Astrocyte of the cerebellum (primary cell): ENCODE data around the gene ATP5ME.

Experiments
- DNase-seq: peaks from one replicate; pipeline ENCODE4 v3.0.0-alpha.2; 2011; ENCODE audit warnings: low read depth
- H3K4me3 ChIP-seq: 2 replicates; pipeline ENCODE4 v1.5.1; 2011; ENCODE audit warnings: mild to moderate bottlenecking, low read depth, low read length, moderate library complexity
- CTCF ChIP-seq: IDR thresholded peaks from 2 replicates; pipeline ENCODE4 v1.5.1; 2012; ENCODE audit warnings: low read length, low read depth, moderate library complexity, mild to moderate bottlenecking; ENCODE audit errors: missing control alignments
- in situ Hi-C: cut with HindIII; loops from 2 replicates; pipeline ENCODE4 v1.10.0; 2017; ENCODE audit warnings: low sequenced_read_pairs

ATP5ME gene

GRCh38 chr4:682490-683172 lies 8.6 kb upstream of the ATP5ME start:
- no peak for TF ChIP-seq CTCF
- no peak for DNase-seq
- no peak overlapping the region for H3K4me3 ChIP-seq
- in situ Hi-C loops, result no loop called here

- no peak overlapping the region for H3K4me3 ChIP-seq
- DNase-seq, result no peak
- in situ Hi-C loops, result no loop called here
These were observed 7.8 kb upstream of the ATP5ME start for GRCh38 chr4:681736-682451.

GRCh38 chr4:680928-681645 lies 7.0 kb upstream of the ATP5ME start:
- peak overlapping the region; percentile 38 for H3K4me3 ChIP-seq
- DNase-seq, result no peak
- in situ Hi-C loops, result no loop called here
- TF ChIP-seq CTCF, result no peak

More at GRCh38 chr4:681736-682451, 7.8 kb upstream of the ATP5ME start:
- no peak for TF ChIP-seq CTCF

GRCh38 chr4:680551-680927 lies 6.5 kb upstream of the ATP5ME start:
- no peak for DNase-seq
- H3K4me3 ChIP-seq, result peak overlapping the region; percentile 38
- in situ Hi-C loops, result no loop called here
- no peak for TF ChIP-seq CTCF

GRCh38 chr4:680091-680490 lies 6.0 kb upstream of the ATP5ME start:
- DNase-seq, result no peak
- H3K4me3 ChIP-seq, result no peak overlapping the region
- no peak for TF ChIP-seq CTCF
- in situ Hi-C loops, result no loop called here

- no peak overlapping the region for H3K4me3 ChIP-seq
These were observed 5.6 kb upstream of the ATP5ME start for GRCh38 chr4:679629-680028.

More at GRCh38 chr4:679629-680028, 5.6 kb upstream of the ATP5ME start:
- in situ Hi-C loops, result no loop called here
- no peak for TF ChIP-seq CTCF
- DNase-seq, result no peak
